T-cell (primary cell): ENCODE results near the gene UGT2A1. TPM values are rescaled to one million over a fixed set of nuclear protein-coding genes. Genes with fewer than 3 reads are reported as not detected.

Experiments used
- ATAC-seq, 4 experiments: fragments of 200-7000 bp in 3 of 4; fragments of 150-1000 bp in 1 of 4; cut with Tn5 transposase; replicated peaks in 1 of 4; 1 replicate in 3 of 4; 2 replicates in 1 of 4; pipeline ENCODE4 v1.10.0; 2021; ENCODE audit warnings: moderate library complexity in 3 of 4, mild to moderate bottlenecking in 2 of 4, moderate number of reproducible peaks in 1 of 4
- CTCF ChIA-PET, 2 donors: fragments of 300-600 bp; sonication (Branson Sonifier 250); formaldehyde crosslinking; loops; one replicate each; lab custom pipeline; 2022; ENCODE audit warnings: antibody characterized with exemption in 2 of 2; lab: Charles Lee
- POLR2A ChIA-PET, 2 donors: fragments of 300-600 bp; sonication (Branson Sonifier 250); formaldehyde crosslinking; loops; one replicate each; lab custom pipeline; 2022; ENCODE audit warnings: antibody characterized with exemption in 2 of 2; lab: Charles Lee
- DNase-seq, 35 experiments: peaks; one replicate each; pipeline versions ENCODE4 v3.0.0 to v3.0.0-alpha.2; 2013 to 2023
- H3K27ac ChIP-seq: one replicate; pipeline ENCODE4 v1.5.1; 2013; ENCODE audit warnings: low read length
- H3K27me3 ChIP-seq, 2 experiments: replicated peaks in 1 of 2; 1 replicate in 1 of 2; 2 replicates in 1 of 2; pipeline versions ENCODE4 v1.6.1 to v1.7.0; 2013; ENCODE audit warnings: low read length in 1 of 2, mixed read lengths in 1 of 2; ENCODE audit not compliant: control insufficient read depth in 2 of 2, insufficient read depth in 2 of 2; ENCODE audit errors: extremely low read depth in 1 of 2
- H3K36me3 ChIP-seq, 2 donors: 1 replicate in 1 of 2; 2 replicates in 1 of 2; pipeline versions ENCODE4 v1.6.1 to v1.7.0; 2013; ENCODE audit warnings: low read length in 1 of 2; ENCODE audit not compliant: control insufficient read depth in 2 of 2, insufficient read depth in 1 of 2; ENCODE audit errors: extremely low read depth in 1 of 2
- H3K4me1 ChIP-seq, 2 experiments: 1 replicate in 1 of 2; 2 replicates in 1 of 2; pipeline versions ENCODE4 v1.6.1 to v1.7.0; 2013; ENCODE audit warnings: low read length in 2 of 2, mixed read lengths in 1 of 2; ENCODE audit not compliant: insufficient read depth in 2 of 2, control insufficient read depth in 1 of 2; ENCODE audit errors: extremely low read depth in 1 of 2
- H3K4me3 ChIP-seq, 2 donors: 1 replicate in 1 of 2; 2 replicates in 1 of 2; pipeline versions ENCODE4 v1.5.1 to v1.7.0; 2013; ENCODE audit warnings: mild to moderate bottlenecking in 2 of 2, low read length in 1 of 2, moderate library complexity in 1 of 2; ENCODE audit not compliant: control insufficient read depth in 1 of 2; ENCODE audit errors: extremely low read depth in 1 of 2
- H3K9me3 ChIP-seq: 2 replicates; pipeline ENCODE4 v1.7.0; 2013
- H3K27ac Mint-ChIP-seq, 2 donors: one replicate each; pipeline ENCODE4 v1.8.0; 2020 to 2021; ENCODE audit warnings: mild to moderate bottlenecking in 2 of 2, mixed read lengths in 2 of 2
- H3K27me3 Mint-ChIP-seq, 2 donors: one replicate each; pipeline ENCODE4 v1.8.0; 2021 to 2022; ENCODE audit warnings: mixed read lengths in 2 of 2
- H3K36me3 Mint-ChIP-seq: one replicate; pipeline ENCODE4 v1.8.0; 2021; ENCODE audit warnings: mixed read lengths
- H3K4me1 Mint-ChIP-seq, 3 donors: one replicate each; pipeline ENCODE4 v1.8.0; 2020 to 2022; ENCODE audit warnings: mixed read lengths in 3 of 3, mild to moderate bottlenecking in 1 of 3
- H3K4me3 Mint-ChIP-seq, 3 donors: one replicate each; pipeline ENCODE4 v1.8.0; 2020 to 2022; ENCODE audit warnings: mild to moderate bottlenecking in 3 of 3, mixed read lengths in 3 of 3, moderate library complexity in 3 of 3
- H3K9me3 Mint-ChIP-seq, 3 donors: one replicate each; pipeline ENCODE4 v1.8.0; 2020 to 2022; ENCODE audit warnings: mixed read lengths in 3 of 3
- WGBS: methylation state at CpG from one replicate; pipeline ENCODE4 v1.1.5; 2013; ENCODE audit warnings: missing lambda C conversion rate; ENCODE audit not compliant: insufficient coverage; 5-methylcytosine and 5-hydroxymethylcytosine counted together
- total RNA-seq, 35 experiments: library from RNA in 6 of 35; stranded (reverse) in 6 of 35; fragments of 120-200 nt in 1 of 35; gene quantifications; one replicate each; pipeline versions ENCODE4 v1.2.1 to v1.2.4 and lab custom pipeline; 2013 to 2026

The UGT2A1 gene
- total RNA-seq, 5 donors from 2014 or later (not counting 1 experiment from before 2014, with no cell fraction given), result not detected

GRCh38 chr4:69649629-69650028, 3.4 kb downstream of the UGT2A1 start:
- no CpG with 5 or more reads among the region's 2 CpGs for WGBS
- CTCF ChIA-PET, result no interaction called here
- no peak for DNase-seq
- H3K4me1 Mint-ChIP-seq, result no peaks in the 10 kb centered on the region
- peaks cover 0 to 6% of the 10 kb centered on the region in 2 donors for H3K27me3 Mint-ChIP-seq
- no peaks in the 10 kb centered on the region for H3K36me3 Mint-ChIP-seq
- no peaks in the 10 kb centered on the region for H3K9me3 Mint-ChIP-seq
- ATAC-seq, result no peak
- no peak overlapping the region for H3K27ac ChIP-seq
- no peaks in the 10 kb centered on the region for H3K9me3 ChIP-seq
- no peak overlapping the region for H3K27ac Mint-ChIP-seq
- H3K27me3 ChIP-seq, result no peaks in the 10 kb centered on the region
- no peak overlapping the region for H3K4me3 Mint-ChIP-seq
- POLR2A ChIA-PET, result no interaction called here
- H3K4me3 ChIP-seq, result no peak overlapping the region
- H3K36me3 ChIP-seq, result no peaks in the 10 kb centered on the region
- no peaks in the 10 kb centered on the region for H3K4me1 ChIP-seq

- H3K4me3 ChIP-seq, result no peak overlapping the region
- Mint-ChIP-seq H3K4me3 (no peak overlapping the region), H3K27me3 (peaks cover 0 to 6% of the 10 kb centered on the region in 2 donors), H3K36me3 (no peaks in the 10 kb centered on the region), H3K27ac (no peak overlapping the region), H3K9me3 (no peaks in the 10 kb centered on the region), H3K4me1 (no peaks in the 10 kb centered on the region)
- H3K36me3 ChIP-seq, result no peaks in the 10 kb centered on the region
- DNase-seq (no peak), ATAC-seq (no peak)
- no peak overlapping the region for H3K27ac ChIP-seq
- POLR2A ChIA-PET, result no interaction called here
- no peaks in the 10 kb centered on the region for H3K9me3 ChIP-seq
- CTCF ChIA-PET, result no interaction called here
- H3K4me1 ChIP-seq, result no peaks in the 10 kb centered on the region
- H3K27me3 ChIP-seq, result no peaks in the 10 kb centered on the region
- 60% methylated on average over 1 of the region's 1 CpG for WGBS
Measured at GRCh38 chr4:69649207-69649606, 3.8 kb downstream of the UGT2A1 start.

GRCh38 chr4:69642961-69643360, 10.1 kb downstream of the UGT2A1 start:
- Mint-ChIP-seq H3K27ac (no peak overlapping the region), H3K4me3 (no peak overlapping the region), H3K36me3 (no peaks in the 10 kb centered on the region), H3K4me1 (no peaks in the 10 kb centered on the region), H3K9me3 (no peaks in the 10 kb centered on the region), H3K27me3 (peaks cover 0 to 6% of the 10 kb centered on the region in 2 donors)
- no peaks in the 10 kb centered on the region for H3K9me3 ChIP-seq
- no peaks in the 10 kb centered on the region for H3K4me1 ChIP-seq
- CTCF ChIA-PET, result no interaction called here
- DNase-seq, result no peak
- POLR2A ChIA-PET, result no interaction called here
- no CpG with 5 or more reads among the region's 2 CpGs for WGBS
- no peak for ATAC-seq
- H3K4me3 ChIP-seq, result no peak overlapping the region
- no peaks in the 10 kb centered on the region for H3K36me3 ChIP-seq
- H3K27ac ChIP-seq, result no peak overlapping the region
- no peaks in the 10 kb centered on the region for H3K27me3 ChIP-seq

- POLR2A ChIA-PET, result no interaction called here
- Mint-ChIP-seq H3K9me3 (no peaks in the 10 kb centered on the region), H3K36me3 (no peaks in the 10 kb centered on the region), H3K4me1 (no peaks in the 10 kb centered on the region), H3K27me3 (peaks cover 0 to under 1% of the 10 kb centered on the region in 2 donors), H3K27ac (no peak overlapping the region), H3K4me3 (no peak overlapping the region)
- 100% methylated on average over 1 of the region's 2 CpGs for WGBS
- ATAC-seq, result no peak
- H3K27ac ChIP-seq, result no peak overlapping the region
- H3K4me1 ChIP-seq, result no peaks in the 10 kb centered on the region
- no peak overlapping the region for H3K4me3 ChIP-seq
- CTCF ChIA-PET, result no interaction called here
- H3K9me3 ChIP-seq, result no peaks in the 10 kb centered on the region
- no peaks in the 10 kb centered on the region for H3K36me3 ChIP-seq
- DNase-seq, result no peak
- H3K27me3 ChIP-seq, result no peaks in the 10 kb centered on the region
Measured at GRCh38 chr4:69640289-69640688, 12.8 kb downstream of the UGT2A1 start.

GRCh38 chr4:69639542-69639941, 13.5 kb downstream of the UGT2A1 start, which contains the start of gene UGT2A2:
Gene UGT2A2 (minus strand): TSS chr4:69639642. CDS start chr4:69639640, 2 bp downstream.
- no peaks in the 10 kb centered on the region for H3K9me3 ChIP-seq
- Mint-ChIP-seq H3K36me3 (no peaks in the 10 kb centered on the region), H3K4me3 (no peak within 1 kb of the TSS), H3K27me3 (no peaks in the 10 kb centered on the region), H3K9me3 (no peaks in the 10 kb centered on the region), H3K27ac (no peak within 1 kb of the TSS), H3K4me1 (no peaks in the 10 kb centered on the region)
- no peak for DNase-seq
- POLR2A ChIA-PET, result no interaction called here
- CTCF ChIA-PET, result no interaction called here
- no CpG with 5 or more reads among the region's 3 CpGs for WGBS
- no peaks in the 10 kb centered on the region for H3K27me3 ChIP-seq
- no peaks in the 10 kb centered on the region for H3K36me3 ChIP-seq
- no peak within 1 kb of the TSS for H3K4me3 ChIP-seq
- no peak for ATAC-seq
- H3K27ac ChIP-seq, result no peak within 1 kb of the TSS
- no peaks in the 10 kb centered on the region for H3K4me1 ChIP-seq

GRCh38 chr4:69617083-69617694, 35.9 kb downstream of the UGT2A1 start:
- no peak for ATAC-seq
- H3K4me1 Mint-ChIP-seq, result no peaks in the 10 kb centered on the region

More at GRCh38 chr4:69617083-69617694, 35.9 kb downstream of the UGT2A1 start:
- H3K27ac Mint-ChIP-seq, result no peak overlapping the region
- Histone ChIP-seq H3K27ac (no peak overlapping the region), H3K4me3 (no peak overlapping the region), H3K36me3 (no peaks in the 10 kb centered on the region), H3K27me3 (no peaks in the 10 kb centered on the region), H3K9me3 (peaks cover 2% of the 10 kb centered on the region), H3K4me1 (no peaks in the 10 kb centered on the region)
- WGBS, result no CpG with 5 or more reads among the region's 6 CpGs
- H3K4me3 Mint-ChIP-seq, result no peak overlapping the region
- POLR2A ChIA-PET, result no interaction called here
- no peaks in the 10 kb centered on the region for H3K36me3 Mint-ChIP-seq
- CTCF ChIA-PET, result no interaction called here
- peaks cover 4 to 15% (median 5%) of the 10 kb centered on the region in 3 donors for H3K9me3 Mint-ChIP-seq
- DNase-seq, result no peak
- no peaks in the 10 kb centered on the region for H3K27me3 Mint-ChIP-seq
